ENCODE measurements around the gene MAP2K3.

The MAP2K3 gene

DNA sequence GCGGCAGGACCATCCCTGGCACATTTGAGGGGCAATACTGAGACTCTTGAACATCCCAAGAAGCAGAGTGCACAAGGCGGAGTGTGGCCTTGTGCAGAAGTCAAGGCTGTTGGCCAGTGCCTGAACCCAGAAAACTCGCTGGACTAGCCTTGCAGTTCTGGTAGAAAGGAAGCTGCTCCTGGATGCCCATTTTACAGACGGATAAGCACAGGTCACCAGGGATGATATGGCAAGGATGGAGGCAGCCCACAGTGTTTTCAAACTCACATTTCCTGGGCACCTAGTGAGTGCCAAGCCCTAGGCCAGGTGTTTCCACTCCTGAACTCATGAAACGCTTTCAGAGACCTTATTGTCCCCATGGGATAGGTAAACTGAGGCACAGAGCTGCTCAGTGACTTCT lies 1.7 kb upstream of the MAP2K3 start:
- DNase-seq, result no peak

DNA sequence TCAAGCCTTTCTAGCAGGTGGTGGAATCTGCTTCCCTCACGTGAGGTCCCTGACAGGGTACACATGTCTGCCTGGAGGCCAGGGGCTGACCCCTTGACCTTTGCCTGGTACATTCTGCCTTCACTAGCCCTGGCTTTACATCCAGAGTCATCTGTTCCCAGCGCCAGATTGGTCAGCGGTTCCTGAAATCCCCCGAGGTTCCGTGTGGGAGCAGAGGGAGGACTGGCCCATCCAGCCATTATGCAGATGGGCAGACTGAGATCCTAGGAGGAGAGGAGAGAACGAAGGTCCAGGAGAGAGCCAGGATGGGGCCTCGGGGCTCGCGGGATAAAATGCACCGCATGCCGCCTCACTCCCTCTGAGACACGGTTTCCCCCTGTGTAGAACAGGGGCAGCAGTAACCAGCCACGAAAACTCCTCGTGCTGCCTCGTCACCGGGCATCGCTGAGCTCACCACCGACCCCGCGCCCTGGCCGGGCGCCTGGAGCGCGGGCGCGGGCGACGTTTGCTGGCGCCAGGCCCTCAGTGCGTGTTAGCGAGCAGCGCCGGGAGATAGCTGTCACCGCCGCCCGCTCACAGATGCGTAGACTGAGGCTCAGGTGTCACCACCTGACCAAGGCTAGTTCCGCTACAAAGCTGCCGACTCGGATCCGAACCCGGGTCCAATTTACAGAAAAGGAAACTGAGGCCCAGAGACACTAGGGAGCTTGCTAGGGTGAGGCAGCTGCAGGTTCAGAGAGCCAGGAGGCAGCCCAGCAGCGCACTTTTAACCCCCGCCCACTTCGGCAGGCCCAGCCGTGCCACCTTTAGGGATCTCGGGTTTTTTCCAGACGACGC lies 811 bp upstream of the MAP2K3 start:
- no peak for DNase-seq

DNA sequence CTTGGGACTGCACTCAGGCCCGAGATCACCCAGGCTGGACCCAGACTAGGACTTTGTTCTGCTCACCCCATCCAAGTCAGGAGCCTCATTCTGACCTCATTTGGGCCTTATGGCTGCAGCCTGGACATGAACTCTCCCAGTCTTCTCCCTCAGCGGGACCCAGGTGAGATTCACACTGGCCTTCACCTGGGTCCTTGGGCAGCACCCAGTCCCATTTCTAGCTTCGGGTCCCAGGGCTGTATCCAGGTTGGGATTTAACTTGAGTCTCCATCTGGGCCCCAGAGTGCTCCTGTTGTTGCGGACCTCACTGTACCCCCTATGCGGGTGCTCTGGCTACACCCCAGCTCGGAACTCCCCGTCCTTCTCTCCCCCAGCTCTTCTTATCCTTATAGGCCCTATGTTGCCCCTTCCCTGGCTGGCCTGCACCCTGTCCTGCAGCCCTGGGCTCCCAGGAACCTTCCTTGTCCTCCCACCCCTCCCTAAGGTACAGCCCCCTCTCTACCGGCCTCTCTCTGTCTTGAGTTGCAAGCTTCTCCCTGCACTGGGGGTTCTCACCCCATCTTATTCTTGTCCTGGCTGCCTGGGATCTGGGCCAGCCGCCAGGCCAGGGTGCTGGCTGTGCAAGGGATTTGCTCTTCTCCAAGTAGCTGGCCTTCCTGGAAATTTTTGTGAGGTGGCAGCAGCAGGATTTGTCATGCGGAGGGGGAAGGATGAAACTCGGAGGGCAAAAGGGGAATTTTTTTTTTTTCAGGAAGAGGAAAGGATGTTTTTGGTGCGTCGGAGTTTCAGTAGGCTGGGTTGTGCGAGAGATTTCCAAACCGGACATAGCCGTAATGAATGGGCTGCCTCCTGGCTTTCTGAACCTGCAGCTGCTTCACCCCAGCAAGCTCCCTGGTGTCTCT lies 904 bp downstream of the MAP2K3 start:
- peak; percentile 50 for DNase-seq

DNA sequence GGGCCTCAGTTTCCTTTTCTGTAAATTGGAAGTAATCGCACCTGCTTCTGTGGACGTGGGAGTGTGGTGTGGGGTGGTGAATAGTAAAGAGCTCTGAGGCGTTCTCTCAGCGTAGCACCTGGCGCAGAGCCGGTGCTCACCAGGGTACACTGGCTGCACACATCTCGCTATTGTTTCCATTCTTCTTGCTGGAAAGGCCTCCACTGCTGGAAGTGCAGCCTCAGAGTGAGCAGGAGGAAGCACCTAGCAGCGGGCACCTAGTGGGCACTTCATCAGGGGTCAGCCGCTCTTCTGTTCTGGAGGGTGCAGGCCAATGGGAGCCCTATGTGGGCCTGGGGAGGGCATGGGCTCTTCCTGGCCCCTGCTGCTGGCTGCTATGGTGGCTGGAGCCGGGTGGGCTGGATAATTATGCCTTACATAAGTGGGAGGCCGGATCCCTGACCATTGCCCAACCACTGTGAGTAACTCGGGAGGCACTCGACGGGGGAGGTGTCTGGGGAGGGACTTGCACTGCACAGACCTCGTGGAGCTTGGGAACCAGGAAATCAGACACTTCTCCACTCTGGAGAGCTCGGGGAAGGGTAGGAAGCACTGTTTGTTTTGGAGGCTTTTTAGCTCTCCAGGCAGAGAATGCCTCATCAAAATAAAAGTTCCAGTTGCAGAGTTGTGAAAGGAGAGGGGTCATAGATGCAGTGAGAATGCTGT lies 1.7 kb downstream of the MAP2K3 start:
- DNase-seq, result peak; percentile 97

DNA sequence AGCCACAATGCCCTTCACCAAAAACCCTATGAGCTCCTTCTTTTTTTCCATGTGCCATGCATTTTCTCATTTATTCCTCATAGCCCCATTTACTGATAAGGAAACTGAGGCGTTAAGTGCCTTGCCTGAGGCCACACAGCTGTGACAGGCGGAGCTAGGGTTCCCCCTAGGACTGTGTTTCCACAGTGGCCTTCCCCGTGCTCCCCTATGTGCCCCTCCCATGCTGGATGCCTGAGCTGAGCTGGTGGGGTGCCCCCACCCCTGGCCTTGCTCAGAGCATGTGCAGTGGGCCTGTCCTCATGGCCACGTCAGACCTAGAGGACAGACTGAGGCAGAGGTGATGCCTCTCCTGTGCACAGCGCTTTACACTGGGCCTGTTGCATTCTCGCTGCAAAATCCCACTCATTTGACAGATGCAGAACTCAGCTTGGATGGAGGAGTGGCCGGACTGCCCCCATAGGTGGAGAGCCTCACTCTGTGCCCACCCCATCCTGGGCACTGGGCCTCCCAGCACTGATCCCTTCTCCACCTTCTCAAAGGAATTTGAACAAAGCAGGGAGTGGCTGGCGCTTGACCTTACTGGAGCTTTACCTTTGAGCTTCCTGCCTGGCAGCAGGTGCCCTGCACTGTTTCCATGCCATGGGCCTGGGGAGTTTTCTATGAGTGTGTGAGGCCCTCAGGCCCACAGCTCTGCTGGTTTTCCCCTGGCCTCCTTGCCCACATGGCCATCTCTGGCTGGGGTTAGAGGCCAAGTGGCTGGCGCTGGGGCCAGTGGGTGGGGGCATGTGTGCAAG lies 2.6 kb downstream of the MAP2K3 start:
- no peak for DNase-seq

DNA sequence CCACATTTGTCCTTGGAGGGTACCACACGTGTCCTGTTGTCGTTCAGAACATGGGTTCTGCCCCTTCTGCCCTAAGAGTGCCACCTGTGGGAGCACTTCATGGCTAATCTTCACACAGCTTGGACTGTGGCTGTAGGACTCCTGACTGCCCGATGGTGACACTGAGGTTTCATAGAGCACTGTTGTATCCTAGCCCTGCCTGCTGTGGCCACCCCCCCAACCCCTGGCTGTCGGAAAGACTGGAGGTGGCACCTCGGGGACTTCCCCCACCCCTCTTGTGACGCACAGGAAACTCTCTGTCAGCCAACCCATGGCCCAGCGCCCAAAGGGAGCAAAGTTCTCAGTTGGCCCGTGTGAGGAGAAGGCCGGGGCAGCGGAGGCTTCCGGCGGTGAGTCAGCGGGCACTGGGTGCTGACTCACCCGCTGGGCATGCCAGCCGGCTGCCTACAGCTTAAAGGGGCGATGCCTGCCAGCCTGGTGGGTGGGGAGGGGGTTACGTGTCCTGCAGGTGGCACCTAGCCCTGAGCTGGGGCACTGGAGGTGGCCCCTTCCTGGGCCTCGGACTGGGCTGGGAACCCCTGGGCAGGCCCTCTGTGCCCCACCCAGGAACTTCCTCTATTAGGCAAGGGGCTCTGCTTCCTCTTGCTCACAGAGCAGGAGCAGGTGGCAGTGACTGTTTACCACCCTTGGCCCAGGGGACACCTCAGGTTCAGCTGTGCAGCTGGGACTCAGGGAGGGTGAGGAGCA lies 3.4 kb downstream of the MAP2K3 start:
- peak; percentile 84 for DNase-seq

DNA sequence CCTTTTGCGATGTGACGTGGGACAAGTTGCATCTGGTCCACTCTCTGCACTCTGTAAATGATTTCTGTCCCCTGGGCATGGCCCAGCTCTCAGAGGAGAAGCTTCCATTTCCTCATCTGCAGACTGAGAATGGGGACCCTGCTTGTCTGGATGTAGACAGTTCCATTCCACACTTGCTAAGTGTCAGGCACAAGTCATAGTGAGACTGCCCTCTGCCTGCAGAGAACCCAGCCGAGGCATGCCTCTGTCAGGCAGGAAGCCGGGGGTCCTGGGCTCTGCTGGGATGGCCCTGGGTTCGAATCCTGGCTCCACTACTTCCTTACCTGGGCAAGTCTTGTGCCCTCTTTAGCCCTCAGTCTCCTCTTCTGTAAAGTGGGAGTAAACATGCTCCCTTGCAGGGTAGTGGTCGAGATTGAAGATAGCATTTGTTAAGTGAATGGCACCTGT lies 4.1 kb downstream of the MAP2K3 start:
- no peak for DNase-seq

DNA sequence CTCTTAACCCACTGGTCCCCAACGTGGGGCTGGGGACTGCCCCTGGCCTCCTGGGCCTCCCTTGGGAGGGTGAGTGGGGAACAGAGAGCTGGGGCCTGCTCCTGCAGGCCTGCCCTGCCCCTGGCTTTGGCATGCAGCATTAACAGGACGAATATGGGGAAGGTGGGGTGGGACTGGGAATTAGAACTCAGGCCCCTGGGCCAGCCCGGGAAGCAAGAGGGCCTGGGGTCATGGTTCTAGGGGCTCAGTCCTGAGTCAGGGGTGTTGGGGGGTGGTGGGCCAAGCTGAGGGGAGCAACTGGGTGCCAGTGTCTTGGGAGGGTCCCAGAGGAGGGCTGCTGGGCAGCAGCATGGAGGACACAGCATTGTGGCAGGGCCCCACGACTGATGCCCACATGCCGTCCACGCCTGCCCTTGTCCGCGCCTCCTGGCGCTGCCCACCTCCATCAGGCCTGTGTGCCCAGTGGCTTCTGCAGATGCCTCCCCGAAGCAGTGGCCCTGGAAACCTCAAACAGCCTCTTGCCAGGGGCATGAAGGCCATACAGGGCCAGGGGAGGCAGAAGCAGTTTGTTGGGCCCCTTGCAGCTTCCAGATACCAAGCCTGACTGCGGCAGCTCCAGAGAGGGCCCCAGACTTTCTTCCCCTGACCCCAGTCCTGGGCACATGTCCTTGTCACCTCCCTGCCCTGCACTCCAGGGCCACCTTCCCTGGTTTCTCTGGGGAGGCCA lies 4.8 kb downstream of the MAP2K3 start:
- DNase-seq, result no peak

DNA sequence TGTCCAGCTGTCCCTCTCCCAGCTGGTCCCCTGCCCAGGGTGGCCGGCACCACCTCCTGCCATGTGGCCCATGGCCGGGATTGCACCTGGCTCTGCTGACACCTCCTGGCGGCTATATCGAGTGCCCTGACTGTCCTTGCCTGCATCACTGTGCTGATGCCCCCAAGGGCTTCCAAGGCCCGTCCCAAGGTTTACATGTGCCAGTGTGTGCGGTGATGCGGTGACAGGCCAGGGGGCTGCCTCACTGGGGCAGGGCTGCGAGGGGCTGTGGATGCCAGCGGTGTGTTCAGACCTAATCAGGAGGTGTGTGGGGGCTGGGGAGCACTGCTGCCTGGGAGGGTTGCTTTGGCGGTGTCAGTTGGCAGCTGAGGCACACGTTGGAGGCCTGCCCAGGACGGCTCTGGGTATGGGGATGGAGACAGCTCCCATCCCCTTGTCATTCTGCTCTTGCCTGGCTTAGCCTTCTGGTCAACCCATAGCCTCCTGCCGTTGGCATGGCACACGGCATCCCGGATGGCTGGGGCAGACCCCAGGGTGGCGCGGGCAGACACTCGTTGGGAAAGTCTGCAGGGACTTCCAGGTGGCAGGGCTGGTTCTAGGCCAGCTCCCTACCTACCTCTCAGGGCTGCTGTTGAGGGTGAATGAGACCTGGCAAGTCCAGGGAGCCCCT lies 5.5 kb downstream of the MAP2K3 start:
- no peak for DNase-seq

DNA sequence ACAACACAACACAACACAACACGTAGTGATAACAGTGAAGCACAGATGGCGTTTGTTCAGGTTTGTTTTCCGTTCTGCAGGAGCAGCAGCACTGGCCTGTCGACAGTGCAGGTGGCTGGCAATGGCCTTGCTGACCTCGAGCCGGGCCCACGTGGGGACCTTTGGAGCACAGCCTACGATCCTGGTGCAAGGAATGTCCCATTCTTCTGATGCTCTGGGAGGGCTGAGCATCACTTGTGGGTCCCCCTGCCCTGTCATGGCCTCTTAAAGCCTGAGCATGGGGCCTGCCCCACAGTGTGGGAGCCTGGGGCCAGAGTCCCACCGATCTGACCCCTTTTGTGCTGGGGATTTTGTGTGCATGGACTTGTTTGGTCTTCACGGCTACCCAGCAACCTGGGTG lies 6.8 kb downstream of the MAP2K3 start:
- no peak for DNase-seq

DNA sequence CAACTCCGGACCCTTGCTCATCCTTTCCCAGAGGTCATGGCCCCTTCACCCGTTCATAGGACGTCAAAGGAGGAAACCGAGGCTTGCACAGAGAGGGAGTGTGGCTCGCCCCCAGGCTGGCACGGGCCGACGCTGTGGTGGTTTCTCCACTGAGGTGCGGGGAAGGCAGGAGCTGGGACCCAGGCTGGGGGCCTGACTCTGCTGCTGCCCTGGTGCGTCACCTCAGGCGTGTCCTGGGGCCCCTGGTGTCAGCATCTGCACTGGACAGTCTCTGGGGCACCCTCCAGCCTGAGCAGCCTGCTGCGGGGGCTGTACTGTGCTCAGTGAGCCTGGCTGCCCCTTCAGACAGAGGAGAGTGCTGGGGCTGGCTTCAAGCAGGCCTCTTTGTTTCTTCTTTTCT lies 7.4 kb downstream of the MAP2K3 start:
- no peak for DNase-seq

DNA sequence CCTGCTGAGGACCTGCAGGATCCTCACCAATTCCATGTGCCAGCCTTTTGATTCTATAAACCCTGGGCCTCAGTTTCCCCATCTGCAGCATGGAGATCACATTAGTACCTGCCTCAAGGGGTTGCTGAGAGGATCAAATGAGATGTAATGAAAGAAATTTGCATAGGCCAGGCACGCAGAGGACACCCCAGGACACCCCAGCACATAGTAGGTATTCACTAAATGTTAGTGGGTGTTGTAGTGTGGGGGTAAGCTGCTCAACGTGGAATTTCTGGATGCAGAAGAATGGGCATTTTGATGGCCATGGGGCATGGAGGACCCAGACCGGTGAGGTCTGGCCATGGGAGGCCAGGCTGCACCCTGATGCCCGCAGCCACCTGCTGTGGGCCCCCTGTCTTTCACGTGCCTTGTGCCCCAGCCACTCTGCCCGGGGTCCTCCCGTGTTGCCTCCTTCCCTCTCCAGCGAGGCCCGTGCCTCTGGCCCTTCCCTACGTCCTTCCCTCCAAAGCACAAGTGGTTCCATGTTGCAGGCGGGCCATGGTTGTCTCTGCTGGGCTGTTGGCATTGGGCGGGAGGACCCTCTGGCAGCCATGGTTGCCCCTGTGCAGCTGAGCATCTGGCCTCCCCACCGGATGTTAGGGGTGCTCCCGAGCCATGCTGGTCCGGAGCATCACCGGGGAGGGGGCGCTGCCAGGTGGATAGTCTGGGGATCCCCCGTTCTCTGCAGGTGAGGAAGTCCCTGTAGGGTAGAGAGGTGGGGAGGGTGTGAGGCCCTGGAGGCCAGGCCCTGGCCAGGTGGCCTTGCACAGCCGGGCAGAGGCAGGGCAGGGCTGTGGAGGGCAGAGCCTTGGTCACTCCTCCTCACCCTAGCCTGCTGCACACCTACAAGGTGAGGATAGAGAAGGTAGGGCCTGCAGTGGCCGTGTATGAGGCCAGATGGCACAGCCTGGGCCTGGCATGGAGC lies 8.6 kb downstream of the MAP2K3 start:
- DNase-seq, result no peak

DNA sequence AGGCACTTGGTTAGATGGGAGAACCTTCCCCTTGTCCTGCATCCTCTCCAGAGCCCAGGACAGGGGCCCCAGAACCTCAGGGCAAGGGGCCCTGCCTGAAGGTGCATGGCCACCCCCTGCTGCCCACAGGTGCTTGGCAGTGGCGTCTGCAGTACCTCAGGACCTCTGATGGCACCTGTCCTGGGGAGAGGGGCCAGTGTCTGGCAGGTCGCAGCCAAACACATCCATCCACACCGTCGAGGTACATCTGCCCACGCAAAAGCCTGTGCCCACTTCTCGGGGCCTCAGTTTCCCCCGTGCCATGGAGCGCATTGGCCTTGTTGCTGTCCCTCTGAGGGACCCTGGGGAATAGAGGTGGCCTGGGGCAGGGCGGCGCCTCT lies 9.3 kb downstream of the MAP2K3 start:
- DNase-seq, result no peak

DNA sequence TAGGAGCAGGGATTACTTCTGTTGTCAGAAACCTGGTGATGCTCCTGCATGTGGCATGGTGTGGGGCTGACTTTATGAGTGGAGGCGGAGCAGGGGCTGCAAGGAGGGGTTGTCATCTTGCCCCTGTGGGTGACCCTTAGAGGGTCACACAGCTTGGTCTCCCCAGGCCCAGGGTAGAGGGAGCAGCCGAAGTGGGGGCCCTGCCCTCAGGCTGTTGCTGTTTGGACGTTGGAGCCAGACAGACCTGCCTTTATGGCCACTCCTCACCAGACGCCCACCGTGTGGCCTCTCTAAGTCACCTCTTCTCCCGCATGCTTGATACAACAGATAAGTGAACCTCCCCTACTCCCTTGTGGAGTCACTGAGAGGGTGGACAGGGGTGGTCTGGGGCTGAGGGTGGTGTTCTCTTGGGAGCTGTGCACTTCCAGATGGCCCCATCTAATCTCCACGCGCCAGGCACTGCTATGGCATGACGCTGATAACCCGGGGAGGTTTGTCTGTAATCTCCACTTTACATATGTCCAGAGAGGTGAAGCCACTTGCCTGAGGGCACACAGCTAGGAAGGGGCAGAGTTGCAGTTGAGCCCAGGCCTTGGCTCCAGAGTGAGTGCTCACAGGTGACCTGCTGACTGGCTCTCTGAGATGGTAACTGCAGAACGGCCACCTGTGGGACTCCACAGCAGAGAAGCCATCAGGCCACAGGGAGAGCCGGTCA lies 10.0 kb downstream of the MAP2K3 start:
- DNase-seq, result no peak

DNA sequence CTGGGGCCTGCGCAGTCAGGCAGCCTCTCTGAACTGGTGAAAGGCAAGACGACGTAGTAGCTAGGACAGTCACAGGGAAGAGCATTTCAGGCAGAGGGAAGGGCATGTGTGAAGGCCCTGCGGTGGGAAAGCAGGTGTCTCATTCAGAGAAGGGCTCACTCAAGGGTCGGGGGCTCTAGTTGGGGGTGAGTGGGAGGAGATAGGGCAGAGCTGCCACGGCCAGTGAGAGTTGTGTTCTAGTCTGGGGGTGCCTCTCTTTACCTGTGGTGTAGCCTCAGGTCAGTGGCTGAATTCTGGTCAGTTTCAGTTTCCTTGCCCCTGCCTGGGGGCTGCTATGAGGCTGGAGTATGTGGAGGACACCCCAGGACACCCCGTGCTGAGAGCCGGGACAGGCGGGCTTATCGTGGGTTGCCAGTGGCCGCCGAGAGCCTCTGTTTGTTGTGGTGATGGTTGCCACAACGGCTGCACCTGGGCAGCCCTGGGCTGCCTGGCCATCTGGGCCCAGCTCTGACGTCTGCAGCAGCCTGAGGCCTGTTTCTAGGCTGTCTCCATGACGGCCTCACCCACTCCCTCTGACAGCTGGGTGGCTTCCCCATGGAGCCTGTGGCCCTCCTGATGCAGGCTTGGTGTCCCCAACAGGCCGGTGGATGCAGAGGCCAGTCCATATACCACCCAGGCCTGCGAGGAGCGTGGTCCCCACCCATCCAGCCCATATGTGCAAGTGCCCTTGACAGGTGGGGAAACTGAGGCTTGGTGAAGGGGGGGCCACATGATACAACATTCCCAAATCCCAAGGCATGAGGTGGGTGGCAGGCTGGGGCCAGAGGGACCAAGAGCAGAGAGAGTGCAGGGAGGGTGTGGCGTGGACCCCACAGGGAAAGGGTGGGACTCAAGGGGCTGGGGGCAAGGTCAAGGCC lies 10.8 kb downstream of the MAP2K3 start:
- no peak for DNase-seq

DNA sequence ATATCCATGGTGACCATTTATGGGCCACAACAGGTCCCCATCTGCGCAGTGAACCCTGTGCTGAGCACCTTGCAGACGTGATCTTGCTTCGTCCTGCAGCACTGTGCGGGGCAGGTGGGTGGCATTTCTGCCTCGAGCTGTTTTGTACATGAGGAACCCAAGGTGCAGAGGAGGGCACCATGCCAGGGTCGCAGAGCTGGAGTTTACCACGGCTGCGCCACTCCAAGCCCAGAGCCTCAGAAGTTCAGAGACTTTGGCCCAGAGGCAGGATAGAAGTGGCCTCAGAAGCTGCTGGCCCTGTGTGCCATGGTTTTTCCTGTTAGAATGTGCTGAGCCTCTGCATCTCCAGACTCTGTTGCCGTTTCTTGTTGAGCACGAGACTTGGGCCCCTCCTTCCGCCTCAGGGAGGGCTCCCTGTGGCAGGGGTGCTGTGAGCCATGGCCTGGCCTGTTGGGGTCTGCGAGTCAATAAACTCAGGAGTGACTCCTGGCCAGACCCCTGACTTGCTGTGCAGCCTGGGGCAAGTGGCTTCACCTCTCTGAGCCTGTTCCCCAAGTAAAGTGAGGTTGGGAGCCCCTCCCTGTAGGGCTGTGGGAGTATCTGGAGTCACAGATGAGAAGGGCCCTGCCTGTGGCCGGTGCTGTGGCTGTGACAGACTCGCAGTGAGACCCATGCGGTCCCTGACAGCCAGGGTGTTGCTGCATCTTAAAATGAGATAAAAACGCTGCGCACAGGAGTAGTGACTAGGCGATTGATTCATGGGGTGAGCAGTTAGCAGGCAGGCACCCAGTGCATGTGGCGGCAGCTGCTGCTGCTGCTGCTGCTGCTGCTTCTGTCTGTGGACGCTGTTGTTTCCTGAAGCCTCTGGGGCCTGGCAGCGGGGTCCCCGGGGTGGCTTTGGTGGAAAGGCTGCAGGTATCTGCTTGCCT lies 11.8 kb downstream of the MAP2K3 start:
- no peak for DNase-seq

All from fibroblast of upper back skin (primary cell).